Endothelial cell of umbilical vein (primary cell): ENCODE results near the gene TADA2B. TPM values are rescaled to one million over a fixed set of nuclear protein-coding genes. Genes with fewer than 3 reads are reported as not detected.

ENCODE experiments used
- BruUV-seq: library from RNA; stranded (reverse); fragments of 400-500 nt; replicated peaks from 2 replicates; lab custom pipeline; 2021; lab: Mats Ljungman, UMichigan
- CTCF ChIA-PET: fragments of 300-600, 350-600 bp; sonication (Branson Sonifier 250); formaldehyde crosslinking; loops from one replicate; lab custom pipeline; 2021; ENCODE audit warnings: antibody characterized with exemption, inconsistent platforms; lab: Charles Lee
- POLR2A ChIA-PET: fragments of 300-600, 350-600 bp; sonication (Branson Sonifier 250); formaldehyde crosslinking; loops from one replicate; lab custom pipeline; 2021; ENCODE audit warnings: antibody characterized with exemption, inconsistent platforms; lab: Charles Lee
- DNase-seq: peaks from one replicate; pipeline ENCODE4 v3.0.0-alpha.2; 2011; ENCODE audit warnings: low read depth, low spot score
- FAIRE-seq: peaks from 2 replicates; lab custom pipeline; 2011; peaks lifted over from hg19 to GRCh38; lab: Jason Lieb, UNC
- H2AFZ ChIP-seq: 2 replicates; pipeline ENCODE4 v1.6.0; 2012; ENCODE audit warnings: low read depth, low read length, control low read depth, inconsistent platforms
- H3K27ac ChIP-seq: 2 replicates; pipeline ENCODE4 v1.5.1; 2011; ENCODE audit warnings: low read depth, mild to moderate bottlenecking, control low read depth, low read length, moderate library complexity; ENCODE audit not compliant: insufficient read depth
- H3K27me3 ChIP-seq, 2 experiments: 2 replicates each; pipeline versions ENCODE4 v1.6.0 to v1.6.1; 2011; ENCODE audit warnings: low read length in 2 of 2, mixed read lengths in 1 of 2; ENCODE audit not compliant: control insufficient read depth in 2 of 2, insufficient read depth in 2 of 2
- H3K36me3 ChIP-seq, 2 experiments: 2 replicates in 1 of 2; 3 replicates in 1 of 2; pipeline ENCODE4 v1.5.1; 2011; ENCODE audit warnings: low read length in 2 of 2, mild to moderate bottlenecking in 1 of 2, moderate library complexity in 1 of 2; ENCODE audit not compliant: control insufficient read depth in 2 of 2, insufficient read depth in 2 of 2; ENCODE audit errors: extremely low read depth in 1 of 2
- H3K4me1 ChIP-seq: 3 replicates; pipeline ENCODE4 v1.5.1; 2011; ENCODE audit warnings: mild to moderate bottlenecking, low read length; ENCODE audit not compliant: control insufficient read depth, insufficient read depth; ENCODE audit errors: extremely low read depth
- H3K4me2 ChIP-seq: 2 replicates; pipeline ENCODE4 v1.6.1; 2011; ENCODE audit warnings: low read length, control low read depth, mixed read lengths; ENCODE audit not compliant: insufficient read depth
- H3K4me3 ChIP-seq, 3 experiments: fragments of 200-600 bp in 1 of 3; sonication (generic), shearing (Covaris generic) in 1 of 3; replicated peaks in 1 of 3; 2 replicates each; pipeline ENCODE4 v1.5.1; 2011 to 2016; ENCODE audit warnings: control low read depth in 3 of 3, low read length in 3 of 3, mild to moderate bottlenecking in 2 of 3, inconsistent platforms in 1 of 3, low read depth in 1 of 3, moderate library complexity in 1 of 3; ENCODE audit not compliant: insufficient read depth in 1 of 3
- H3K79me2 ChIP-seq: 2 replicates; pipeline ENCODE4 v1.6.0; 2012; ENCODE audit warnings: low read length, inconsistent platforms; ENCODE audit not compliant: control insufficient read depth, insufficient read depth
- H3K9ac ChIP-seq: replicated peaks from 2 replicates; pipeline ENCODE3; 2011; ENCODE audit warnings: low read length, control low read depth; ENCODE audit not compliant: insufficient read depth; ENCODE audit errors: extremely low read depth
- H3K9me1 ChIP-seq: replicated peaks from 3 replicates; pipeline ENCODE4 v1.6.0; 2011; ENCODE audit warnings: mild to moderate bottlenecking, low read length; ENCODE audit not compliant: control insufficient read depth, insufficient read depth; ENCODE audit errors: extremely low read depth
- H3K9me3 ChIP-seq: replicated peaks from 2 replicates; pipeline ENCODE4 v1.5.1; 2012; ENCODE audit warnings: low read length, inconsistent platforms; ENCODE audit not compliant: control insufficient read depth, insufficient read depth
- H4K20me1 ChIP-seq: replicated peaks from 2 replicates; pipeline ENCODE3; 2011; ENCODE audit warnings: mild to moderate bottlenecking, low read length; ENCODE audit not compliant: control insufficient read depth, insufficient read depth; ENCODE audit errors: extremely low read depth
- EZH2 ChIP-seq: IDR thresholded peaks from 2 replicates; pipeline ENCODE4 v1.6.1; 2012; ENCODE audit warnings: borderline replicate concordance, low read depth, mild to moderate bottlenecking, moderate library complexity, low read length, inconsistent platforms; ENCODE audit not compliant: severe bottlenecking
- FOS ChIP-seq: IDR thresholded peaks from 2 replicates; pipeline ENCODE4 v1.6.1; 2011; ENCODE audit warnings: mild to moderate bottlenecking, low read length, moderate library complexity, borderline replicate concordance; ENCODE audit not compliant: insufficient read depth
- GATA2 ChIP-seq: IDR thresholded peaks from 2 replicates; pipeline ENCODE4 v1.7.0; 2011; ENCODE audit warnings: low read depth, mild to moderate bottlenecking, moderate library complexity, mixed read lengths, low read length; ENCODE audit not compliant: insufficient read length, insufficient read depth
- JUN ChIP-seq: IDR thresholded peaks from 2 replicates; pipeline ENCODE4 v1.6.1; 2011; ENCODE audit warnings: borderline replicate concordance, low read depth; ENCODE audit not compliant: insufficient read length, insufficient read depth
- MYC ChIP-seq: IDR thresholded peaks from one replicate; pipeline ENCODE4 v1.6.1; 2011; ENCODE audit warnings: mild to moderate bottlenecking, low read depth, low read length
- POLR2A ChIP-seq: IDR thresholded peaks from 2 replicates; pipeline ENCODE4 v1.6.1; 2012; ENCODE audit warnings: low read depth, mild to moderate bottlenecking, control low read depth, low read length
- POLR2AphosphoS5 ChIP-seq: IDR thresholded peaks from 2 replicates; pipeline ENCODE4 v1.6.1; 2012; ENCODE audit warnings: low read depth, mild to moderate bottlenecking, control low read depth, low read length, moderate library complexity; ENCODE audit not compliant: insufficient read depth
- dilution Hi-C: fragments of 300-500 bp; cut with MboI; formaldehyde crosslinking; loops from one replicate; pipeline ENCODE4 v1.15.0; 2019; ENCODE audit warnings: low sequenced_read_pairs; ENCODE audit not compliant: extremely low pct_ligation_motif_present
- intact Hi-C: fragments of 100-400 bp; cut with micrococcal nuclease; formaldehyde crosslinking; loops from one replicate; pipeline ENCODE4 v1.10.0; 2022
- polyA plus RNA-seq, 4 experiments: library from polyadenylated mRNA; depleted of rRNA in 3 of 4; stranded (reverse) in 3 of 4; unstranded in 1 of 4; fragments of >200 nt; gene quantifications; 2 replicates each; pipeline versions ENCODE4 v1.2.1 to v1.2.3, GENCODE V29; 2011 to 2012; ENCODE audit warnings: missing spikeins in 1 of 4
- total RNA-seq: library from RNA; stranded (reverse); gene quantifications from 2 replicates; pipeline ENCODE4 v1.2.3, GENCODE V29; 2021
- TF ChIP-seq, protein P1 (sequence below), 2 donors: IDR thresholded peaks; 1 replicate in 1 of 2; 2 replicates in 1 of 2; pipeline ENCODE4 v1.5.1; 2011; ENCODE audit warnings: low read length in 2 of 2, mild to moderate bottlenecking in 2 of 2, moderate library complexity in 2 of 2, control low read depth in 1 of 2, inconsistent platforms in 1 of 2, low read depth in 1 of 2; ENCODE audit not compliant: insufficient read depth in 1 of 2; ENCODE audit errors: extremely low read depth in 1 of 2
- TF ChIP-seq, protein P2 (sequence below): IDR thresholded peaks from 2 replicates; pipeline ENCODE4 v1.6.1; 2011; ENCODE audit not compliant: insufficient read depth, insufficient read length

The TADA2B gene
- total and polyA plus RNA-seq, 2 donors (not counting 3 experiments of a cell fraction or from before 2014, with no cell fraction given): 5.5 to 11.5 TPM

DNA sequence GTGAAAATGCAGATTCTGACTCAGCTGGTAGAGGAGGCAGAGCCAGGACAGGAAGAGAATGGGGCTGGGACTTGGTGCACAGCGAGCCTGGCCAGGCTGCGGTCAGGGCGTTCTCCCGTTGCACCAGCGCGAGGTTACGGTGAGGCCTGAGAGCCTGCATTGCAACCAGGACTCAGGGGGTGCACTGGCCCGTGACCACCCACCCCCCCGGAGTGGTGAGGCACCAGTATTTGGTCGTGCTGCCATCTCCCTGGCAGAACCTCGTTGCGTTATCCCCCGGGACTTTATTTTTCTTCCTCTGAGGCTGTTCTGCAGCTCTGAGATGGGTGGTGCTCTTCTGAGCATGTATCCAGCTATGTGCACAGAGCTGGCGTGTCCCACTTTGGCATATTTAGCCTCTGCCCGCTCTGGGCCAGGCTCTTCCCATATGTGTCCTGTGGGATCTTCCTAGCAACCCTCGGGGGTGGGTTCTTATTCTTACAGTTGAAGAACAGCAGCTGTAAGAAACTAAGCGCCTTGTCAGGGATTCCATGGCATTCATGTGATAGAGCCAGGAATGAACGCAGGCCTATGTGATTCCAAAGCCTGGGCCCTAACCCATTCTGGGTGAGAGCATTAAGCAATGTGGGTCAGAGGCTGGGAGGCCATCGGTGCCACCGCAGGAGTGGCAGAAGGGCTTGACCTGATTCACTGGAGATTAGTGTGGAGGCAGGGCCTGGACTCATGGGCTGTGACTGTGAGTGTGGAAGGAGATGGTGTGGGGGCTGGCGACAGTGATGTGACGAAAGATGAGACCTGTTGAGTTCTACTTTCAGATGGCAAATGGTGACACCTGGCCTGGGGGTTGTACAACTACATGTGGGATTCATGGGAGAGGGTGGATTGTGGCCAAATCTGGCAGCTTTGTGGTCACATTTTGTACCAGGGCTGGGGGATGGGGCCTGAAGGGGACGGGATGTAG lies 3.1 kb downstream of the TADA2B start:
- Histone ChIP-seq H3K9me3 (no peaks in the 10 kb centered on the region), H3K9me1 (no peaks in the 10 kb centered on the region), H3K4me2 (no peak overlapping the region), H3K27me3 (no peaks in the 10 kb centered on the region), H3K36me3 (no peaks in the 10 kb centered on the region), H3K9ac (no peak overlapping the region), H3K27ac (no peak overlapping the region), H3K79me2 (peaks cover 48% of the 10 kb centered on the region), H2AFZ (no peak overlapping the region), H3K4me3 (no peak overlapping the region), H4K20me1 (no peaks in the 10 kb centered on the region), H3K4me1 (peaks cover 17% of the 10 kb centered on the region)
- no TSS peak for BruUV-seq
- POLR2A ChIA-PET: interaction anchor here (0.7 kb wide), 1 partner anchor 73 kb away, joined by 3 read pairs; no protein-coding TSS in a partner anchor
- intact Hi-C loops (loop anchor here (10.0 kb wide), 1 partner anchor 261 kb away; the partner anchor contains the start of gene KIAA0232), dilution Hi-C loops (no loop called here)
- no peak for DNase-seq
- TF ChIP-seq FOS (no peak), GATA2 (no peak), JUN (no peak), POLR2AphosphoS5 (no peak), POLR2A (no peak), MYC (no peak), EZH2 (no peak)
- TF ChIP-seq, protein P1, sequence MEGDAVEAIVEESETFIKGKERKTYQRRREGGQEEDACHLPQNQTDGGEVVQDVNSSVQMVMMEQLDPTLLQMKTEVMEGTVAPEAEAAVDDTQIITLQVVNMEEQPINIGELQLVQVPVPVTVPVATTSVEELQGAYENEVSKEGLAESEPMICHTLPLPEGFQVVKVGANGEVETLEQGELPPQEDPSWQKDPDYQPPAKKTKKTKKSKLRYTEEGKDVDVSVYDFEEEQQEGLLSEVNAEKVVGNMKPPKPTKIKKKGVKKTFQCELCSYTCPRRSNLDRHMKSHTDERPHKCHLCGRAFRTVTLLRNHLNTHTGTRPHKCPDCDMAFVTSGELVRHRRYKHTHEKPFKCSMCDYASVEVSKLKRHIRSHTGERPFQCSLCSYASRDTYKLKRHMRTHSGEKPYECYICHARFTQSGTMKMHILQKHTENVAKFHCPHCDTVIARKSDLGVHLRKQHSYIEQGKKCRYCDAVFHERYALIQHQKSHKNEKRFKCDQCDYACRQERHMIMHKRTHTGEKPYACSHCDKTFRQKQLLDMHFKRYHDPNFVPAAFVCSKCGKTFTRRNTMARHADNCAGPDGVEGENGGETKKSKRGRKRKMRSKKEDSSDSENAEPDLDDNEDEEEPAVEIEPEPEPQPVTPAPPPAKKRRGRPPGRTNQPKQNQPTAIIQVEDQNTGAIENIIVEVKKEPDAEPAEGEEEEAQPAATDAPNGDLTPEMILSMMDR (IDR thresholded peaks at IDR 0.05; ENCODE audit: extremely low read depth in 1 of 2, insufficient read depth in 1 of 2, low read depth in 1 of 2, low read length in 2 of 2): no peak
- TF ChIP-seq, protein P2, sequence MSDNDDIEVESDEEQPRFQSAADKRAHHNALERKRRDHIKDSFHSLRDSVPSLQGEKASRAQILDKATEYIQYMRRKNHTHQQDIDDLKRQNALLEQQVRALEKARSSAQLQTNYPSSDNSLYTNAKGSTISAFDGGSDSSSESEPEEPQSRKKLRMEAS: no peak
- CTCF ChIA-PET: interaction anchor here (1.0 kb wide), 1 partner anchor 25 kb away, joined by 3 read pairs; no protein-coding TSS in a partner anchor
- no peak for FAIRE-seq
